GM18519 (cell line): ENCODE data around the gene CLCA1.

Source experiments
- ATAC-seq: cut with Tn5 transposase; IDR thresholded peaks from one replicate; pipeline ENCODE4 v1.9.1; 2021; ENCODE audit warnings: mild to moderate bottlenecking, moderate library complexity; ENCODE audit not compliant: unreplicated experiment, low FRiP score

CLCA1 gene

DNA sequence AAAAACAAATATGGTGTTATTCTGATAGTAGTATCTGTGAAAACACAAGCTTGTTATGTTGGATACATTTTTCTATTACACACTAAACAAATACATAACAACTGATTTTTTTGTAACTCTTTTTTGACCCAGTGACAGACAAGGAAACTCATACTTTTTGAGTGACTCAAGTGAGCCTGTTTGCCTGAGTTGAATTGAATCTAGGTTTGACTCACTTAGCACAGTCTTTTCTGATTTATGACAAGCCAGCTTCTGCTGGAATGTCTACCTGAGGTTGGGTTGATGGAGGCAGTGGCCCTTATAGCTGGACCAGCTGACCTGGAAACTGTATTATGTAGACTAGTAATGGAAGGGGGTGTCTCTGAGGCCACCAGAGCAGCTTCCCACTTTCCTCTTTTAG lies 73.9 kb downstream of the CLCA1 start:
- no peak for ATAC-seq

DNA sequence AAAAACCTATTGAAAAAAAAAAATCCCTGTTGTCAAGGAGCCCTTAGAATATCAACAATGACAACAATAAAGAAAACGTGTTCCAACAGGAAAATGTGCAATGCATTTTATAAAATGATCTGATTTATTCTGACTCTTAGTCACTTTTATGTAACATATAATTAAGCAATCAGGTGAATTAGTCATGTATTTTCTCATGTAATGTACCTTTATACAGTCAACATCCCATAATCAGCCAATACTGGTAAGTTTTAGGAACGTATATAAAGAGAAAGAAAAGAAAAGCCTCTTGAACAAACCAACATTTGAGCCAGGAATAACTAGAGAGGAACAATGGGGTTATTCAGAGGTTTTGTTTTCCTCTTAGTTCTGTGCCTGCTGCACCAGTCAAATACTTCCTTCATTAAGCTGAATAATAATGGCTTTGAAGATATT lies 78.1 kb downstream of the CLCA1 start, which contains the start of gene CLCA4:
Gene CLCA4 (plus strand): TSS at position 292 of the 435 bp plus-strand sequence. CDS start 42 bp downstream, at position 334.
- ATAC-seq, result no peak

DNA sequence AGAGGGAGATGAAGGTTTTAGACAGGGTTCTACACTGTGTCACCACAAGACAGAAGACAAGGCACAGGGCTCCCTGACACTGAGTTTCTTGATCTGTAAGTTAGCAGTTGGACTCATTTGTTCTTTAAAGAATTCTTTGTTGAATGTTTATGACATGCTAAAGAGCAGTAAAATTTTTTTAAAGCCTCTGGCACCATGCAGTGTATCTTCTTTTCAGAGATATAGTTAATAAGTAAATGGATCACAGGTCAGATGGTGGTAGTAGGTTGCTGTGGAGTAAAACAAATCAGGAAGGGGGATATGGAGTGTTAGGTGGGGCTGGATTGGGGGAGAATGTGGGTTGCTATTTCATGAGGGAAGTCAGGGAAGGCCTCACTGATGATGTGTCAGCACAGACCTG lies 80.1 kb downstream of the CLCA1 start:
- no peak for ATAC-seq
